ENCODE results near the gene KCND1.

GRCh38 chrX:48917139-48918001 is 54.3 kb downstream of the KCND1 start:
- TF ChIP-seq CTCF (IDR thresholded peaks at IDR 0.05) (peak; percentile 90), ZFX (IDR thresholded peaks at IDR 0.05; ENCODE audit: borderline replicate concordance) (no peak)

All from 22Rv1 (cell line).